B cell (primary cell): ENCODE data around the gene VPS8. TPM values are rescaled to one million over a fixed set of nuclear protein-coding genes. Genes with fewer than 3 reads are reported as not detected.

Experiments used
- ATAC-seq: fragments of 200-7000 bp; cut with Tn5 transposase; one replicate; pipeline ENCODE4 v1.10.0; 2021; ENCODE audit warnings: low read depth, mild to moderate bottlenecking, moderate number of reproducible peaks, moderate library complexity
- CTCF ChIA-PET: fragments of 350-600 bp; sonication (Branson Sonifier 250); formaldehyde crosslinking; loops from one replicate; lab custom pipeline; 2021; ENCODE audit warnings: antibody characterized with exemption, inconsistent platforms; lab: Charles Lee
- POLR2A ChIA-PET: fragments of 350-600 bp; sonication (Branson Sonifier 250); formaldehyde crosslinking; loops from one replicate; lab custom pipeline; 2021; ENCODE audit warnings: antibody characterized with exemption; lab: Charles Lee
- DNase-seq: peaks from one replicate; pipeline ENCODE4 v3.0.0; 2013
- H2AFZ ChIP-seq: 2 replicates; pipeline ENCODE4 v1.6.1; 2012; ENCODE audit warnings: mild to moderate bottlenecking, low read depth, low read length; ENCODE audit not compliant: insufficient read depth, poor library complexity, severe bottlenecking
- H3K27ac ChIP-seq, 2 donors: 1 replicate in 1 of 2; 2 replicates in 1 of 2; pipeline ENCODE4 v1.5.1; 2012 to 2013; ENCODE audit warnings: low read length in 2 of 2, mild to moderate bottlenecking in 2 of 2, moderate library complexity in 1 of 2
- H3K27me3 ChIP-seq, 4 experiments: fragments of 200-600 bp in 1 of 4; sonication (generic) in 1 of 4; replicated peaks in 1 of 4; 1 replicate in 2 of 4; 2 replicates in 2 of 4; pipeline versions ENCODE4 v1.6.1 to v1.7.0; 2013 to 2016; ENCODE audit warnings: low read length in 3 of 4, mild to moderate bottlenecking in 2 of 4, mixed read lengths in 1 of 4, moderate library complexity in 1 of 4; ENCODE audit not compliant: insufficient read depth in 4 of 4, control insufficient read depth in 3 of 4; ENCODE audit errors: control extremely low read depth in 1 of 4
- H3K36me3 ChIP-seq, 2 experiments: replicated peaks in 1 of 2; 1 replicate in 1 of 2; 2 replicates in 1 of 2; pipeline versions ENCODE4 v1.6.1 to v1.7.1; 2013; ENCODE audit warnings: low read length in 1 of 2; ENCODE audit not compliant: insufficient read depth in 2 of 2, control insufficient read depth in 1 of 2; ENCODE audit errors: control extremely low read depth in 1 of 2, extremely low read depth in 1 of 2
- H3K4me1 ChIP-seq, 2 donors: fragments of 200-600 bp in 1 of 2; sonication (generic) in 1 of 2; 1 replicate in 1 of 2; 2 replicates in 1 of 2; pipeline versions ENCODE4 v1.5.1 to v1.6.1; 2013 to 2017; ENCODE audit warnings: low read length in 2 of 2; ENCODE audit not compliant: control insufficient read depth in 2 of 2, insufficient read depth in 2 of 2
- H3K4me2 ChIP-seq: replicated peaks from 2 replicates; pipeline ENCODE3; 2012; ENCODE audit warnings: mild to moderate bottlenecking, low read depth, low read length; ENCODE audit not compliant: poor library complexity, severe bottlenecking
- H3K4me3 ChIP-seq, 5 experiments: fragments of 200-600 bp in 1 of 5; sonication (generic) in 1 of 5; 1 replicate in 3 of 5; 2 replicates in 2 of 5; pipeline versions ENCODE4 v1.5.1 to v1.7.0; 2011 to 2016; ENCODE audit warnings: low read length in 4 of 5, mild to moderate bottlenecking in 4 of 5, low read depth in 2 of 5, control low read depth in 1 of 5, moderate library complexity in 1 of 5; ENCODE audit not compliant: insufficient read depth in 1 of 5; ENCODE audit errors: control extremely low read depth in 1 of 5, extremely low read depth in 1 of 5
- H3K79me2 ChIP-seq: fragments of 200-600 bp; sonication (generic); one replicate; pipeline ENCODE4 v1.6.0; 2016; ENCODE audit warnings: low read length; ENCODE audit not compliant: control insufficient read depth, insufficient read depth
- H3K9ac ChIP-seq: fragments of 200-600 bp; sonication (generic); 2 replicates; pipeline ENCODE4 v1.6.1; 2017; ENCODE audit warnings: mild to moderate bottlenecking, low read length, moderate library complexity
- H3K9me3 ChIP-seq, 3 donors: one replicate each; pipeline versions ENCODE4 v1.6.1 to v1.7.1; 2013; ENCODE audit warnings: low read length in 2 of 3; ENCODE audit not compliant: control insufficient read depth in 2 of 3, insufficient read depth in 1 of 3; ENCODE audit errors: control extremely low read depth in 1 of 3
- H4K20me1 ChIP-seq: 2 replicates; pipeline ENCODE4 v1.6.0; 2012; ENCODE audit warnings: mild to moderate bottlenecking, low read length; ENCODE audit not compliant: insufficient read depth, control insufficient read depth, poor library complexity, severe bottlenecking
- H3K27ac Mint-ChIP-seq: one replicate; pipeline ENCODE4 v1.8.0; 2021; ENCODE audit warnings: mixed read lengths
- H3K27me3 Mint-ChIP-seq: one replicate; pipeline ENCODE4 v1.8.0; 2021; ENCODE audit warnings: mixed read lengths
- H3K4me1 Mint-ChIP-seq: one replicate; pipeline ENCODE4 v1.8.0; 2021; ENCODE audit warnings: mixed read lengths
- H3K4me3 Mint-ChIP-seq: one replicate; pipeline ENCODE4 v1.8.0; 2021; ENCODE audit warnings: mixed read lengths
- H3K9me3 Mint-ChIP-seq: one replicate; pipeline ENCODE4 v1.8.0; 2022; ENCODE audit warnings: mixed read lengths; ENCODE audit not compliant: insufficient read depth
- EZH2 ChIP-seq: IDR thresholded peaks from 2 replicates; pipeline ENCODE4 v1.6.1; 2012; ENCODE audit warnings: borderline replicate concordance, low read depth, mild to moderate bottlenecking, moderate library complexity, low read length; ENCODE audit not compliant: insufficient read depth, poor library complexity, severe bottlenecking
- WGBS: methylation state at CpG from one replicate; pipeline ENCODE4 v1.1.5; 2013; ENCODE audit warnings: missing lambda C conversion rate; ENCODE audit not compliant: insufficient coverage; 5-methylcytosine and 5-hydroxymethylcytosine counted together
- intact Hi-C: fragments of 100-400 bp; cut with micrococcal nuclease; formaldehyde crosslinking; loops from one replicate; pipeline ENCODE4 v1.10.0; 2022
- polyA plus RNA-seq: library from polyadenylated mRNA; depleted of rRNA; stranded (reverse); fragments of >200 nt; gene quantifications from 2 replicates; pipeline ENCODE4 v1.2.3, GENCODE V29; 2012
- total RNA-seq, 2 donors: library from RNA; stranded (reverse); fragments of 120-200 nt in 1 of 2; gene quantifications; 1 replicate in 1 of 2; 2 replicates in 1 of 2; pipeline versions ENCODE4 v1.2.3 to v1.2.4, GENCODE V29; 2013 to 2022
- TF ChIP-seq, protein P1 (sequence below): fragments of 200-600 bp; IDR thresholded peaks from one replicate; pipeline ENCODE4 v1.8.0; 2022; ENCODE audit warnings: antibody characterized with exemption, mild to moderate bottlenecking

VPS8 gene
- total and polyA plus RNA-seq, 2 donors (not counting 1 experiment from before 2014, with no cell fraction given) = 18.3 to 95.6 TPM

- Histone ChIP-seq H3K9ac (no peak overlapping the region), H4K20me1 (no peaks in the 10 kb centered on the region), H3K4me3 (no peak overlapping the region), H2AFZ (no peak overlapping the region), H3K27me3 (no peaks in the 10 kb centered on the region), H3K4me1 (no peaks in the 10 kb centered on the region), H3K9me3 (no peaks in the 10 kb centered on the region), H3K27ac (no peak overlapping the region), H3K36me3 (peaks cover 12 to 64% of the 10 kb centered on the region in 2 experiments), H3K79me2 (no peaks in the 10 kb centered on the region), H3K4me2 (no peak overlapping the region)
- ChIA-PET POLR2A (no interaction called here), CTCF (interaction anchor here (1.5 kb wide), 1 partner anchor 9 kb away, joined by 3 read pairs; no protein-coding TSS in a partner anchor)
- H3K27me3 Mint-ChIP-seq = no peaks in the 10 kb centered on the region
- H3K4me1 Mint-ChIP-seq = no peaks in the 10 kb centered on the region
- intact Hi-C loops = no loop called here
- no peak for TF ChIP-seq EZH2
- TF ChIP-seq, protein P1, sequence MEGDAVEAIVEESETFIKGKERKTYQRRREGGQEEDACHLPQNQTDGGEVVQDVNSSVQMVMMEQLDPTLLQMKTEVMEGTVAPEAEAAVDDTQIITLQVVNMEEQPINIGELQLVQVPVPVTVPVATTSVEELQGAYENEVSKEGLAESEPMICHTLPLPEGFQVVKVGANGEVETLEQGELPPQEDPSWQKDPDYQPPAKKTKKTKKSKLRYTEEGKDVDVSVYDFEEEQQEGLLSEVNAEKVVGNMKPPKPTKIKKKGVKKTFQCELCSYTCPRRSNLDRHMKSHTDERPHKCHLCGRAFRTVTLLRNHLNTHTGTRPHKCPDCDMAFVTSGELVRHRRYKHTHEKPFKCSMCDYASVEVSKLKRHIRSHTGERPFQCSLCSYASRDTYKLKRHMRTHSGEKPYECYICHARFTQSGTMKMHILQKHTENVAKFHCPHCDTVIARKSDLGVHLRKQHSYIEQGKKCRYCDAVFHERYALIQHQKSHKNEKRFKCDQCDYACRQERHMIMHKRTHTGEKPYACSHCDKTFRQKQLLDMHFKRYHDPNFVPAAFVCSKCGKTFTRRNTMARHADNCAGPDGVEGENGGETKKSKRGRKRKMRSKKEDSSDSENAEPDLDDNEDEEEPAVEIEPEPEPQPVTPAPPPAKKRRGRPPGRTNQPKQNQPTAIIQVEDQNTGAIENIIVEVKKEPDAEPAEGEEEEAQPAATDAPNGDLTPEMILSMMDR = no peak
- no peak overlapping the region for H3K27ac Mint-ChIP-seq
- H3K9me3 Mint-ChIP-seq = no peaks in the 10 kb centered on the region
- no peak for ATAC-seq
- H3K4me3 Mint-ChIP-seq = no peak overlapping the region
- DNase-seq = no peak
Measured at GRCh38 chr3:184864000-184864399, 52.0 kb downstream of the VPS8 start.

GRCh38 chr3:184868477-184868876 is 56.5 kb downstream of the VPS8 start:
- no peaks in the 10 kb centered on the region for H3K4me1 ChIP-seq
- H3K9me3 ChIP-seq = no peaks in the 10 kb centered on the region
- H3K36me3 ChIP-seq = peaks cover 12 to 67% of the 10 kb centered on the region in 2 experiments
- no peak overlapping the region for H3K4me3 ChIP-seq
- ChIA-PET POLR2A (no interaction called here), CTCF (no interaction called here)
- ATAC-seq = no peak
- no peak overlapping the region for H3K27ac Mint-ChIP-seq
- H3K27me3 Mint-ChIP-seq = no peaks in the 10 kb centered on the region
- no peaks in the 10 kb centered on the region for H3K79me2 ChIP-seq
- WGBS = no CpG with 5 or more reads among the region's 2 CpGs
- H3K4me2 ChIP-seq = no peak overlapping the region
- no peaks in the 10 kb centered on the region for H3K27me3 ChIP-seq
- H3K9me3 Mint-ChIP-seq = no peaks in the 10 kb centered on the region
- no peak overlapping the region for H2AFZ ChIP-seq
- no peak for DNase-seq
- no peak overlapping the region for H3K4me3 Mint-ChIP-seq
- TF ChIP-seq, protein P1 = no peak
- TF ChIP-seq EZH2 = no peak
- H3K4me1 Mint-ChIP-seq = no peaks in the 10 kb centered on the region
- no peak overlapping the region for H3K27ac ChIP-seq
- no peaks in the 10 kb centered on the region for H4K20me1 ChIP-seq
- intact Hi-C loops = no loop called here
- no peak overlapping the region for H3K9ac ChIP-seq
